Loucy (cell line): ENCODE data around the gene PRM2.

Source experiments
- H2AFZ ChIP-seq: fragments of 200-600 bp; sonication (generic); 2 replicates; pipeline ENCODE4 v1.6.0; 2016; ENCODE audit warnings: antibody characterized with exemption, mild to moderate bottlenecking, low read length, moderate library complexity
- H3F3A ChIP-seq: fragments of 200-600 bp; 2 replicates; pipeline ENCODE4 v1.6.0; 2016; ENCODE audit warnings: antibody characterized with exemption, low read depth, mild to moderate bottlenecking
- H3K27me3 ChIP-seq: fragments of 200-600 bp; sonication (generic); 2 replicates; pipeline ENCODE4 v1.6.1; 2014; ENCODE audit warnings: low read length, mild to moderate bottlenecking; ENCODE audit not compliant: insufficient read depth, poor library complexity, severe bottlenecking
- H3K36me3 ChIP-seq: fragments of 200-600 bp; sonication (generic); 2 replicates; pipeline ENCODE4 v1.6.1; 2016; ENCODE audit warnings: low read length; ENCODE audit not compliant: insufficient read depth
- H3K4me1 ChIP-seq: fragments of 200-600 bp; sonication (generic); 2 replicates; pipeline ENCODE4 v1.5.1; 2014; ENCODE audit warnings: low read length, mild to moderate bottlenecking; ENCODE audit not compliant: insufficient read depth, poor library complexity, severe bottlenecking
- H3K4me2 ChIP-seq: fragments of 200-600 bp; sonication (generic); 2 replicates; pipeline ENCODE4 v1.6.0; 2014; ENCODE audit warnings: antibody characterized with exemption, low read length, low read depth, mild to moderate bottlenecking; ENCODE audit not compliant: poor library complexity, severe bottlenecking
- H3K4me3 ChIP-seq: fragments of 200-600 bp; sonication (generic); 2 replicates; pipeline ENCODE4 v1.5.1; 2014; ENCODE audit warnings: low read length, mild to moderate bottlenecking, mixed read lengths; ENCODE audit not compliant: poor library complexity, severe bottlenecking
- H3K79me2 ChIP-seq: fragments of 200-600 bp; sonication (generic); 2 replicates; pipeline ENCODE4 v1.6.1; 2014; ENCODE audit warnings: low read length; ENCODE audit not compliant: insufficient read depth
- H3K9ac ChIP-seq: fragments of 200-600 bp; sonication (generic); 2 replicates; pipeline ENCODE4 v1.6.0; 2014; ENCODE audit warnings: mild to moderate bottlenecking, low read depth, low read length, moderate library complexity; ENCODE audit not compliant: poor library complexity, severe bottlenecking
- H3K9me2 ChIP-seq: fragments of 200-600 bp; sonication (generic); replicated peaks from 2 replicates; pipeline ENCODE4 v1.6.1; 2016; ENCODE audit warnings: low read depth, low read length, mixed read lengths
- H3K9me3 ChIP-seq: fragments of 200-600 bp; sonication (generic); 2 replicates; pipeline ENCODE4 v1.6.1; 2014; ENCODE audit warnings: mild to moderate bottlenecking, antibody characterized with exemption, low read length, low read depth; ENCODE audit not compliant: insufficient read depth
- H4K20me1 ChIP-seq: fragments of 200-600 bp; sonication (generic); 2 replicates; pipeline ENCODE4 v1.6.0; 2014; ENCODE audit warnings: antibody characterized with exemption, low read length, mild to moderate bottlenecking; ENCODE audit not compliant: insufficient read depth, poor library complexity, severe bottlenecking
- CTCF ChIP-seq: fragments of 200-600 bp; sonication (generic); conservative IDR thresholded peaks from 2 replicates; pipeline ENCODE4 v1.5.1; 2014; ENCODE audit warnings: mild to moderate bottlenecking, antibody characterized with exemption, low read length
- EZH2phosphoT487 ChIP-seq: fragments of 200-600 bp; IDR thresholded peaks from 2 replicates; pipeline ENCODE4 v1.6.1; 2018; ENCODE audit warnings: antibody characterized with exemption, mild to moderate bottlenecking, moderate library complexity, borderline replicate concordance

The PRM2 gene

DNA sequence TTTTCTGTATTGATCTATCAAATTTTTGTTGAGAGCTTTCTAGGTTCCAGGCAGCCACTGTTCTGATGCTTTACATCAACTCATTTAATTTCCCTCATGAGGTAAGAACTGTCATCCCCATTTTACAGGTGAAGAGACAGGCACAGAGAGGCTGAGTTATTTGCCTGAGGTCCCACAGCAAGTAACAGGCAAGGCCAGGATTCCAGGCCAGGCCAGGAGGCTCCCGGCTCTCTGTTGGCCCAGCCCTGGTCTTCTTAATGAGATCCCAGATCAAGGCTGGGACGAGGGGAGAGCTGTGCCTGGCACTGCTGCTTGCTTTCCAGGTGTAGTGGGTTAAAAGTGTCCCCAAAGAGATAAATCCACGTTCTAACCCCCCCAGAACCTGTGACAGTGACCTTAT lies 46.5 kb upstream of the PRM2 start:
- no peak overlapping the region for H2AFZ ChIP-seq
- H4K20me1 ChIP-seq: no peaks in the 10 kb centered on the region
- H3K36me3 ChIP-seq: no peaks in the 10 kb centered on the region
- no peaks in the 10 kb centered on the region for H3K9me3 ChIP-seq
- H3K4me2 ChIP-seq: no peak overlapping the region
- no peaks in the 10 kb centered on the region for H3K79me2 ChIP-seq
- TF ChIP-seq EZH2phosphoT487 (no peak), CTCF (no peak)
- no peak overlapping the region for H3K9ac ChIP-seq
- H3K27me3 ChIP-seq: no peaks in the 10 kb centered on the region
- H3K9me2 ChIP-seq: no peaks in the 10 kb centered on the region
- no peak overlapping the region for H3K4me3 ChIP-seq
- H3F3A ChIP-seq: no peaks in the 10 kb centered on the region
- H3K4me1 ChIP-seq: no peaks in the 10 kb centered on the region

- Histone ChIP-seq H4K20me1 (no peaks in the 10 kb centered on the region), H3K9ac (no peak overlapping the region), H3K4me2 (no peak overlapping the region), H3K4me3 (no peak overlapping the region), H3K36me3 (no peaks in the 10 kb centered on the region), H3K9me2 (no peaks in the 10 kb centered on the region), H3F3A (no peaks in the 10 kb centered on the region), H3K9me3 (no peaks in the 10 kb centered on the region), H3K79me2 (no peaks in the 10 kb centered on the region), H2AFZ (no peak overlapping the region), H3K4me1 (no peaks in the 10 kb centered on the region), H3K27me3 (no peaks in the 10 kb centered on the region)
- no peak for TF ChIP-seq CTCF
- TF ChIP-seq EZH2phosphoT487: no peak
These were observed 45.4 kb upstream of the PRM2 start for GRCh38 chr16:11321662-11322061.

GRCh38 chr16:11320170-11320569 lies 43.9 kb upstream of the PRM2 start:
- TF ChIP-seq EZH2phosphoT487: no peak
- no peak for TF ChIP-seq CTCF
- no peaks in the 10 kb centered on the region for H3K4me1 ChIP-seq

More at GRCh38 chr16:11320170-11320569, 43.9 kb upstream of the PRM2 start:
- Histone ChIP-seq H3K4me3 (no peak overlapping the region), H4K20me1 (no peaks in the 10 kb centered on the region), H3K36me3 (no peaks in the 10 kb centered on the region), H3K79me2 (no peaks in the 10 kb centered on the region), H3F3A (no peaks in the 10 kb centered on the region), H3K9ac (no peak overlapping the region), H3K4me2 (no peak overlapping the region), H3K27me3 (no peaks in the 10 kb centered on the region), H3K9me2 (no peaks in the 10 kb centered on the region), H3K9me3 (no peaks in the 10 kb centered on the region), H2AFZ (no peak overlapping the region)
